Progenitor cell of endocrine pancreas (in vitro differentiated cells): ENCODE results near the gene FXYD7. TPM values are rescaled to one million over a fixed set of nuclear protein-coding genes. Genes with fewer than 3 reads are reported as not detected.
"Not testable (repeated sequence)": the region's sequence is repeated elsewhere in the genome, so short reads cannot be mapped to it uniquely, and the experiment has no call there.

Experiments used
- DNase-seq: peaks from one replicate; pipeline ENCODE4 v3.0.0; 2021; ENCODE audit warnings: low spot score; ENCODE audit not compliant: unreplicated experiment
- H3K27ac Mint-ChIP-seq: 2 replicates; pipeline ENCODE4 v1.8.0; 2021; ENCODE audit warnings: mild to moderate bottlenecking, moderate library complexity, mixed read lengths
- H3K27me3 Mint-ChIP-seq: 2 replicates; pipeline ENCODE4 v1.8.0; 2021; ENCODE audit warnings: mixed read lengths
- H3K36me3 Mint-ChIP-seq: 2 replicates; pipeline ENCODE4 v1.8.0; 2022; ENCODE audit warnings: mixed read lengths; ENCODE audit not compliant: insufficient read depth
- H3K4me1 Mint-ChIP-seq: 2 replicates; pipeline ENCODE4 v1.8.0; 2021; ENCODE audit warnings: low read depth, mixed read lengths
- H3K4me3 Mint-ChIP-seq: 2 replicates; pipeline ENCODE4 v1.8.0; 2021; ENCODE audit warnings: low read depth, mild to moderate bottlenecking, moderate library complexity, mixed read lengths
- H3K9me3 Mint-ChIP-seq: 2 replicates; pipeline ENCODE4 v1.8.0; 2021; ENCODE audit warnings: low read depth, mixed read lengths
- total RNA-seq: library from RNA; stranded (reverse); gene quantifications from 2 replicates; pipeline ENCODE4 v1.2.1, GENCODE V29; 2021
- TF ChIP-seq, protein P1 (sequence below): fragments of 200-600 bp; sonication (generic); IDR thresholded peaks from one replicate; pipeline ENCODE4 v1.5.0; 2021; ENCODE audit warnings: antibody characterized with exemption, mild to moderate bottlenecking; ENCODE audit not compliant: unreplicated experiment

FXYD7 gene
- total RNA-seq, 1 donor from 2014 or later, result not detected

DNA sequence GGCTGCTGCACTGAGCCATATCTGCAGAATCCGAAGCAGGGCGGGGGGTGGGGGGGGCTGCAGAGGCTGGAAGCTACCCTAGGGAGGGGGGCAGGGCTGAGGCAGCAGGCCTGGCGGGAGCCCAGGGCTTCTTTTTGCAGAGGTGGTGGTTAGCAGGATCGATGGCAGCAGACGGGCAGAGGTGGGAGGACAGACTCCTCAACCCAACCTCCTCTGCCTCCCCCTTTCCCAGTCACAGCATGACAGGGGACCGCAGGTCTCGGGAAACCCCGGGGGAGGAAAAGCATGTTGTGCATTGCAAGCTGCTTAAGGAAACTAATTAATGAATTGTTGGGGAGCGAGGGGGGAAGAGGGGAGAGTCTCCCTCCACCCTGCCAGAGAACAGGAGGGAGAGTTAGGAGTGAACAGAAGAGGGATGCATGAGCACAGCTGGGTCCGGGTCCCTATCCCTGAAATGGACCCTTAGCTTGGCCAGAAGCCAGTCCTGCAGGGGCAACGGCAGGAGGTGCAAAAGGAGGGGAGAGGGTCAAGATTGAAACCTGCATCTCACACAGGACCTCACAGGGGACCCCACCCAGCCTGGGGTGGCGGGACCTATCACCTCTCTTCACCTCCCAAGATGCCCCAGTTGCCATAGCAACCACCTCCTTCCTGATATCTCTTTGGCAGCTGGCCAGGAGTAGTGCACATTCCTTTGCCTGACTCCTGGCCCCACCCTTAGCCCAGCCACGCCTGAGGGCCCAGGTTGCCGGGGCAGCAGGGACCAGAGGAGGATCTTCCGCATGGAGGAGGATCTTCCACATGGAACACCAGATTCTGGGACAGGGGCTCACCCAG is 1.8 kb downstream of the FXYD7 start:
- no peak overlapping the region for H3K4me3 Mint-ChIP-seq
- no peak for DNase-seq
- TF ChIP-seq, protein P1, sequence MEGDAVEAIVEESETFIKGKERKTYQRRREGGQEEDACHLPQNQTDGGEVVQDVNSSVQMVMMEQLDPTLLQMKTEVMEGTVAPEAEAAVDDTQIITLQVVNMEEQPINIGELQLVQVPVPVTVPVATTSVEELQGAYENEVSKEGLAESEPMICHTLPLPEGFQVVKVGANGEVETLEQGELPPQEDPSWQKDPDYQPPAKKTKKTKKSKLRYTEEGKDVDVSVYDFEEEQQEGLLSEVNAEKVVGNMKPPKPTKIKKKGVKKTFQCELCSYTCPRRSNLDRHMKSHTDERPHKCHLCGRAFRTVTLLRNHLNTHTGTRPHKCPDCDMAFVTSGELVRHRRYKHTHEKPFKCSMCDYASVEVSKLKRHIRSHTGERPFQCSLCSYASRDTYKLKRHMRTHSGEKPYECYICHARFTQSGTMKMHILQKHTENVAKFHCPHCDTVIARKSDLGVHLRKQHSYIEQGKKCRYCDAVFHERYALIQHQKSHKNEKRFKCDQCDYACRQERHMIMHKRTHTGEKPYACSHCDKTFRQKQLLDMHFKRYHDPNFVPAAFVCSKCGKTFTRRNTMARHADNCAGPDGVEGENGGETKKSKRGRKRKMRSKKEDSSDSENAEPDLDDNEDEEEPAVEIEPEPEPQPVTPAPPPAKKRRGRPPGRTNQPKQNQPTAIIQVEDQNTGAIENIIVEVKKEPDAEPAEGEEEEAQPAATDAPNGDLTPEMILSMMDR, result no peak
- H3K27ac Mint-ChIP-seq, result no peak overlapping the region
- peaks cover 3% of the 10 kb centered on the region for H3K4me1 Mint-ChIP-seq
- peaks cover 68% of the 10 kb centered on the region for H3K27me3 Mint-ChIP-seq
- no peaks in the 10 kb centered on the region for H3K36me3 Mint-ChIP-seq
- H3K9me3 Mint-ChIP-seq, result no peaks in the 10 kb centered on the region

DNA sequence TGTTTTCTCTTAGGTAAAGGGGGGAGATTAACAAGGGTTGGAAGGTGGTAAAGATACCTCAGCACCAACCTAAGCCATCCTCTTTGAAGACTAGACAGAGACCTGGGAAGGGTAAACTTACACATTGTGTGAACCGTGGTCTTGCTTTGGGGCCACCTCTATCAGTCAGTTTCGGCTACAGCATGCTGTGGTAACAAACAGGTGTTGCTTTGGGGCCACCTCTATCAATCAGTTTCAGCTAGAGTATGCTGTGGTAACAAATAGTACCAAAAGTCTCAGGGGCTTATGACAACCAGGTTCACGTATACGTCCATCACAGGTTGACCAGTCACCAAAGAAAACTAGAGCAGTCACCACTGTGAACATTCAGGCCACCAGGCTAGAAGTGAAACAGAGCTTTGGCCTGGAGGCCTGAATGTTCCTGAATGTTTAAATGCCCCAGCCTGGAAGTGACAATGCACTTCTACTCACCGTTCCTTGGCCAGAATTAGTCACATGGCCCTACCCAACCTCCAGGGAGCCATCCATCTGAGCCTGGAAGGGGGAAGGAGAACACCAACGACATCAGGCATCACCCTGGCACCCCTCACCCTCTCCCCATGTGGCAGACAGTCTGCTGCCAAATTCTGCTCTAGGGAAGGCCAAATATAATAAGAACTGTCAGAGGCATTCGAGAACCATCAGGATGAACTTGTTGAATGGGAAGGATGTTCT is 3.8 kb downstream of the FXYD7 start:
- Mint-ChIP-seq H3K27me3 (peaks cover 68% of the 10 kb centered on the region), H3K4me1 (no peaks in the 10 kb centered on the region), H3K4me3 (no peak overlapping the region), H3K36me3 (no peaks in the 10 kb centered on the region), H3K9me3 (no peaks in the 10 kb centered on the region), H3K27ac (no peak overlapping the region)
- DNase-seq, result no peak
- TF ChIP-seq, protein P1, result no peak

DNA sequence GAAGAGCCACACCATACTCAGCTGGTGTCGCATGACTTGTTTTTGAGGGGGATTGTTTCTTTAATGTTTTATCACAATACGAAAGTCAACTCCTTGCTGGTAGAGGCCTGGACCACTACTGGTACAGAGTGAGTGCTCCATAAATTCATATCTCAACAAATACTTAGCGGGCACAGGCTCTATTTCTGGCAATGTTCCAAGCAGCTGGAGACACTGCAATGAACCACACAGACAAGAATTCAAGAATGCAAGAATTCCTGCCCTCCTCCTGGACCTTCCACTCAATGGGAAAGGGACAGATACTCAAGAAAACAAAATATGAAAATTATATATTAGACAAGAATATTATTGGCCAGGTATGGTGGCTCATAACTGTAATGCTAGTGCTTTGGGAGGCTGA is 6.4 kb downstream of the FXYD7 start:
- no peaks in the 10 kb centered on the region for H3K9me3 Mint-ChIP-seq
- H3K36me3 Mint-ChIP-seq, result no peaks in the 10 kb centered on the region
- H3K4me3 Mint-ChIP-seq, result no peak overlapping the region
- DNase-seq, result no peak
- peaks cover 76% of the 10 kb centered on the region for H3K27me3 Mint-ChIP-seq
- peaks cover 8% of the 10 kb centered on the region for H3K4me1 Mint-ChIP-seq
- TF ChIP-seq, protein P1, result no peak
- H3K27ac Mint-ChIP-seq, result no peak overlapping the region

DNA sequence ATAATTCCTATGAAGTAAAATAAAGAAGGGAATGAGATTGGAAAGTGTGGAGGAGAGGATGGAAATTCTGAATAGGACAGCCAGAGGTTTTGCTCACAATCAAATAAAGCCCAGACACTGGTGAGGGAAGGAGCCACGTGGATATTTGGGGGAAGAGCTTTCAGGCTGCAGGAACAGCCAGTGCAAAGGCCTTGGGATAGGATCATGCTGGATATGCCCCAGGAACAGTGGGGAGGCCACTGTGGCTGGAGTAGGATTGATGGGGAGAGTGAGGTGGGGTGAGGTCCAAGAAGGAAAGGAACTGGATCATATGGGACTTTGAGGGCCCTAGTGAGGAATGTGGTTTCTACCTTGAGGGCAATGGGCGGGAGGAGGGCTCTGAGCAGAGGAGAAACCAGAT is 7.4 kb downstream of the FXYD7 start:
- no peak overlapping the region for H3K27ac Mint-ChIP-seq
- no peaks in the 10 kb centered on the region for H3K36me3 Mint-ChIP-seq
- no peak overlapping the region for H3K4me3 Mint-ChIP-seq
- H3K9me3 Mint-ChIP-seq, result no peaks in the 10 kb centered on the region
- no peak for DNase-seq
- H3K27me3 Mint-ChIP-seq, result peaks cover 76% of the 10 kb centered on the region
- TF ChIP-seq, protein P1, result no peak
- peaks cover 15% of the 10 kb centered on the region for H3K4me1 Mint-ChIP-seq

GRCh38 chr19:35151273-35152065 is 8.4 kb downstream of the FXYD7 start:
- H3K9me3 Mint-ChIP-seq, result no peaks in the 10 kb centered on the region
- no peak overlapping the region for H3K4me3 Mint-ChIP-seq
- no peak for DNase-seq
- peaks cover 15% of the 10 kb centered on the region for H3K4me1 Mint-ChIP-seq
- H3K27me3 Mint-ChIP-seq, result peaks cover 79% of the 10 kb centered on the region
- TF ChIP-seq, protein P1, result no peak
- H3K36me3 Mint-ChIP-seq, result no peaks in the 10 kb centered on the region
- no peak overlapping the region for H3K27ac Mint-ChIP-seq

DNA sequence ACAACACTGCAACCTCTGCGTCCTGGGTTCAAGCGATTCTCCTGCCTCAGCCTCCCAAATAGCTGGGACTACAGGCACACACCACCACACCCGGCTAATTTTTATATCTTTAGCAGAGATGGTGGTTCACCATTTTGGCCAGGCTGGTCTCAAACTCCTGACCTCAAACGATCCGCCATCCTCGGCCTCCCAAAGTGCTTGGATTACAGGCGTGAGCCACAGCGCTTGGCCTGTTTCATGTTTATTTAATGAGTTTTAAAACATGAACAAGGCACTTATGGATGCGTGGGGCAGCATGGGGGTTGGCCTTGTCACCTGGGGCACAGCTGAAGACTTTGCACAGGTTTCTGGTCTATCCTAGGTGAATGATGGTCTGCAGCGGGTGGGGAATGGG is 10.1 kb downstream of the FXYD7 start:
- H3K9me3 Mint-ChIP-seq, DNase-seq, H3K27ac Mint-ChIP-seq, H3K36me3 Mint-ChIP-seq, H3K4me3 Mint-ChIP-seq: not testable (repeated sequence)
- H3K27me3 Mint-ChIP-seq, result peaks cover 83% of the 10 kb centered on the region
- H3K4me1 Mint-ChIP-seq, result peaks cover 15% of the 10 kb centered on the region
